ENCODE results near the gene PARN. TPM values are rescaled to one million over a fixed set of nuclear protein-coding genes. Genes with fewer than 3 reads are reported as not detected.

PARN gene
- total and polyA plus RNA-seq, 8 donors, result 9.9 to 75.3 (median 24.2) TPM

DNA sequence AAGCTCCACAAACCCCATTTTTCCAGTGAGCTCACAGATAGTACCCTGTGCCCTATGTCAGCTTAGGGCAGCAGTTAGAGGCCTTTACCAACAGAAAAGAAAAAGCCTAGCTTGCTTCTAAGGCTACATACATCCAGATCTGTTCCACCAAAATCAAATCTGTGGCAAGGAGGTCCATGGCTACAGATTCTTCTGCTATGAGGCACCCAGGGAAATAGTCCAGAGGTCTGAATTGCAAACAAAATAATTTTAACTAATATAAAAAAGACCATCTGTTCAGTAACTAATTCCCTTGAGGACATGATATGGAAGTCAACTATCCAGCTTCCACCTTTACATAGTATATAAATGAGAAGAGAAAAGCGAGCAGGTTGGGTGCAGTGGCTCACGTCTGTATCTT is 129.3 kb downstream of the PARN start:
- WGBS, 5 donors, result 86 to 98% (median 97%) methylated on average over 2 of the region's 2 CpGs
- DNase-seq, result no peak
- Histone ChIP-seq H3K27ac (peak overlapping the region in 4 of 5 donors; percentile 59 to 81 (median 78)), H3K4me3 (no peak overlapping the region), H3K9me3 (no peaks in the 10 kb centered on the region), H3K4me1 (peaks cover 22 to 66% (median 48%) of the 10 kb centered on the region in 4 donors), H3K27me3 (no peaks in the 10 kb centered on the region), H3K36me3 (no peaks in the 10 kb centered on the region)
- TF ChIP-seq POLR2A (IDR thresholded peaks at IDR 0.05) (no peak), EP300 (IDR thresholded peaks at IDR 0.05) (no peak), POLR2AphosphoS5 (IDR thresholded peaks at IDR 0.05) (no peak), CTCF (IDR thresholded peaks at IDR 0.05) (no peak)
- intact Hi-C loops (cut with DNase I; ENCODE audit: low total_unique reads), result no loop called here

DNA sequence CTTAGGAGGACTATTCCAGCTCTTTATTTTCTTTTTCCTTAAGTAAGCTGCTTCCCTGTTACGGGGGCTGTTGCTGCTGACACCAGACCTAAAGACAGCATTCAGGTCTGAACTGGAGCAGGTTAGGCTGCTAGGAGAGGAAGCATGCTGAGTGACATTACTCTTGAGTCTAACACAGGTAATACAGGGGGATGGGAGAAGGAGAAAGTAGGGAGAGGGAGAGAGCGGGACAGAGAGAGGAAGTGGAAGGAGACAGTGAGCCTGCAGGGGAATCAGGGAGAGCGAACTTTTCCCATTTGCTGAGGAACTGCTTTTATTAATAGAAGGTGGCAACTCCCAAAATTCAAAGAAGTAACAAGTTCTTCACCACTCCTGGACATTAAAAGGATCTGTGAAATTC is 130.9 kb downstream of the PARN start:
- WGBS, 5 donors, result 89 to 96% (median 92%) methylated on average over 3 of the region's 3 CpGs
- peaks cover 22 to 66% (median 47%) of the 10 kb centered on the region in 4 donors for H3K4me1 ChIP-seq
- H3K27ac ChIP-seq, result no peak overlapping the region
- H3K4me3 ChIP-seq, result no peak overlapping the region
- H3K9me3 ChIP-seq, result no peaks in the 10 kb centered on the region
- TF ChIP-seq POLR2AphosphoS5 (IDR thresholded peaks at IDR 0.05), result no peak
- TF ChIP-seq EP300 (IDR thresholded peaks at IDR 0.05), result no peak
- TF ChIP-seq CTCF (IDR thresholded peaks at IDR 0.05), result no peak
- H3K36me3 ChIP-seq, result peaks cover 0 to 4% (median 0%) of the 10 kb centered on the region in 4 donors
- no peaks in the 10 kb centered on the region for H3K27me3 ChIP-seq
- no peak for DNase-seq
- intact Hi-C loops (cut with DNase I; ENCODE audit: low total_unique reads), result no loop called here

- Histone ChIP-seq H3K4me3 (no peak overlapping the region), H3K27ac (peak overlapping the region in 3 of 5 donors; percentile 15 to 30 (median 30)), H3K27me3 (no peaks in the 10 kb centered on the region), H3K9me3 (no peaks in the 10 kb centered on the region), H3K4me1 (peaks cover 23 to 55% (median 44%) of the 10 kb centered on the region in 4 donors), H3K36me3 (peaks cover 0 to 4% (median 0%) of the 10 kb centered on the region in 4 donors)
- intact Hi-C loops (cut with DNase I; ENCODE audit: low total_unique reads), result no loop called here
- no peak for TF ChIP-seq POLR2A (IDR thresholded peaks at IDR 0.05)
- no peak for TF ChIP-seq EP300 (IDR thresholded peaks at IDR 0.05)
- no peak for TF ChIP-seq POLR2AphosphoS5 (IDR thresholded peaks at IDR 0.05)
- no peak for TF ChIP-seq CTCF (IDR thresholded peaks at IDR 0.05)
- 38 to 66% (median 51%) methylated on average over 7 of the region's 7 CpGs for WGBS, 5 donors
- DNase-seq, result peak in 1 of 2 donors; percentile 44
Observed at GRCh38 chr16:14497245-14498082, 132.6 kb downstream of the PARN start.

DNA sequence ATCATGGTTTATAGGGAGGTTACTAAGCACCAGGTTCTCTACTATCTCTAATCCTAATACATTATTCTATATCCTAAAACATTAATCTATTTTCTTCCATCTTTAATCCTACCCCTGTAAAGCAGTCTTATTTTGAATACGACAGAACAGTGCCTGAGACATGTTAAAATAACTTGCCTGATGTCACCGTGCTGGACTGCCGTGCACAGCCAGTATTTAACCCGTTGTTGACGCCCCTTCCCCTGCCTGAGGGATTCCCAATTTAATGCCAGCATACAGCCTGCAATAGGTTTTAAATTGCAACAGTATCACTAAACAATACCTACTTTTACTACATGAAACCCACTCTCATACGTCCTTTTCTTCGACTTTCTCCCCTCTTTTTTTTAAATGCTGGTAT is 133.3 kb downstream of the PARN start:
- no peaks in the 10 kb centered on the region for H3K27me3 ChIP-seq
- H3K36me3 ChIP-seq, result peaks cover 0 to 4% (median 0%) of the 10 kb centered on the region in 4 donors
- no peaks in the 10 kb centered on the region for H3K9me3 ChIP-seq
- H3K4me1 ChIP-seq, result peaks cover 26 to 55% (median 39%) of the 10 kb centered on the region in 4 donors
- WGBS, 5 donors, result 30 to 55% (median 37%) methylated on average over 7 of the region's 7 CpGs
- TF ChIP-seq EP300 (IDR thresholded peaks at IDR 0.05), result no peak
- TF ChIP-seq POLR2AphosphoS5 (IDR thresholded peaks at IDR 0.05), result no peak
- TF ChIP-seq POLR2A (IDR thresholded peaks at IDR 0.05), result no peak
- no peak for TF ChIP-seq CTCF (IDR thresholded peaks at IDR 0.05)
- H3K27ac ChIP-seq, result peak overlapping the region in 2 of 5 donors; percentile 15 to 30
- intact Hi-C loops (cut with DNase I; ENCODE audit: low total_unique reads), result no loop called here
- H3K4me3 ChIP-seq, result no peak overlapping the region
- DNase-seq, result peak in 1 of 2 donors; percentile 28

Data from stomach (tissue), 9 donors.